HG03469 (cell line): ENCODE measurements around the gene CAMK1D.
"Not testable (repeated sequence)": the region's sequence is repeated elsewhere in the genome, so short reads cannot be mapped to it uniquely, and the experiment has no call there.

Experiments
- ATAC-seq: cut with Tn5 transposase; IDR thresholded peaks from one replicate; pipeline ENCODE4 v1.9.1; 2021; ENCODE audit warnings: mild to moderate bottlenecking, moderate library complexity, moderate number of reproducible peaks; ENCODE audit not compliant: unreplicated experiment

Gene CAMK1D

GRCh38 chr10:12423896-12424295 lies 74.5 kb downstream of the CAMK1D start:
- no peak for ATAC-seq

DNA sequence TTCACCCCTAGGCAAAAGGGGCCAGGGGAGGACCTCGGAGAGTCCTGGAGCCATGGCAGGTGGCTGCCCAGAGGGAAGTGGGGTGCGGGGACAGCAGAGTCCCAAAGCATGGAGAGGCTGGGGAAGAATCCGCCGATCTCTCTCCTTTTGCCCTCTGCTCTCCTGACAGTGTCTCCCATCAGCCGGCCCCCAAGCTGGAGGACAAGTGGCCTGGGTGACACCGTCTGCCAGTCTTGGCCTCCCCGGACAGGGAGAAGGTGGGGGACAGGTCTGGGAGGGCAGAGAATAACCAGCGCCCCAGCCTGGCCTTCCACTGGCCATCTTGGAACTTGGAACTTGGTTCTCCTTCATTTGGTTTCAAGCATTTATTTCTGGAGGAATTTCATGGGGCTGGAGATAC lies 77.9 kb downstream of the CAMK1D start:
- no peak for ATAC-seq

GRCh38 chr10:12428447-12429135 lies 79.2 kb downstream of the CAMK1D start:
- ATAC-seq = no peak

GRCh38 chr10:12430406-12430982 lies 81.1 kb downstream of the CAMK1D start:
- no peak for ATAC-seq

GRCh38 chr10:12431151-12432101 lies 82.1 kb downstream of the CAMK1D start:
- ATAC-seq = no peak

DNA sequence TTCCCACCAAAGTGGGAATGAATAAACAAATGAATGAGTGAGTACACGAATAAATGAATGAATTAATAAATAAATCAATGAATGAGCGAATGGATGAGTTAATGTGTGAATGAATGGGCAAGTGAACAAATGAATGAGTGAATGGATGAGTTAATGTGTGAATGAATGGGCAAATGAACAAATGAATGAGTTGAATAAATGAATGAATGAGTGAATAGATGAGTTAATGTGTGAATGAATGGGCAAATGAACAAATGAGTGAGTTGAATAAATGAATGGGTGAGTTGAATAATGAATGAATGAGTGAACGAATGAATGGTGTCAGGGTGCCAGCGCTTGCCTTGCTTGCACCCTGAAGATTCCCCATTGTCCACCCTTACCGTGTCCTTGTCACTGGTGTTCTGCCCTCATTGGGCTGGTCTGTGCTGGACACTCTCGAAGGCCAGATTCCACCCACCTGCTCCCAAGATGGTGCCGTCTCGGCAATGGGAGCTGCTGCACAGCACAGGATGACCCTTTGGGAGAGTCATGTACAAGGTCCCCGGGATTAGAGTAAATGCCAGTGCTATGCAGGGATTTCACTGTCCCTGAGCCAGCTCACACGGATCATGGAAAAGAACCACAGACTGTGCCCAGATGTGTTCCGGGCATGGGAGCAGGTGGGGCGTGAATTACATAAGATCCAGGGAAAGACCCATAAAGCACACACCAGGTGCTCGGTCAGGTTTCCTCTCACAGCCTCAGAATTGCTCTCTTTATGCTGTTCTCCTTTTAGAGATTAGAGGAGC lies 83.2 kb downstream of the CAMK1D start:
- ATAC-seq = no peak

DNA sequence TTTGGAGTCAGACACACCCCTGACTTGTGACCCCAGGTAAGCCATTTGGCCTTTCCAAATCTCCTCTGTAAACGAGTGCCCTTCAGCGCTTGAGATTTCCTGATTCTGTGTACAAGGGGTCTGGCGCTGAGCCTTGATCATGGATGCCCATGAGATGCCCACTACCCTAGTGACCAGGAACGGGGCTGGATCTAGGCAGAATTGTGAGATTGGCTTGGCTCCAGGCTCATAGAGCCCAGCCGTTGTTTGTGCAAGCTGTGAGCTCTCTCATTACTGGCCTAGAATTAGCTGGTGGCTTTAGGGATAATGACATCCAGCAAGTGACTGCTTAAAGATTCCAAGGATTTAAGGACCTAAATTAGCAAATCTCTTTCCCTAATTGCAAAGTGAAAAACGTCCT lies 84.9 kb downstream of the CAMK1D start:
- ATAC-seq = no peak

GRCh38 chr10:12434677-12435076 lies 85.3 kb downstream of the CAMK1D start:
- ATAC-seq = not testable (repeated sequence)

DNA sequence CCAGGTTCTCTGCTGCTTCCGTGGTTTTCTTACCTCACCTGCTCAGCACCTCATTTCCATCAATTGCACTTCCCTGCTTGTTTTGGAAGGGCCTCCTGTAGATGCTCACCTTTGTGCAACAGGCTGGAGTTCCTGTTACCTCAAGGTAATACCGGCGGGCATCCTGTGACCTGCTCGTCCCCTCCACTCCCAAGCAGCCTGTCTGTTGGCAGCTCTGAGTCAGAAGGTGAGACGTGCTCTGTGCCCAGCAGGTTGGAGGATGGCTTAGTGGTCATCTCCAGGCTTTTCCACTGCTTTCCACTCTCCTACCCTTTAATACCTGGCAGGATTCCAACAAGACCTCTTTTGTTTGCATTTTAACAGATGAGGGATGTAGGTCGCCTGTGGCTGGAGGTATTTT lies 86.0 kb downstream of the CAMK1D start:
- no peak for ATAC-seq

- no peak for ATAC-seq
These were observed 89.8 kb downstream of the CAMK1D start for GRCh38 chr10:12438919-12439692.

DNA sequence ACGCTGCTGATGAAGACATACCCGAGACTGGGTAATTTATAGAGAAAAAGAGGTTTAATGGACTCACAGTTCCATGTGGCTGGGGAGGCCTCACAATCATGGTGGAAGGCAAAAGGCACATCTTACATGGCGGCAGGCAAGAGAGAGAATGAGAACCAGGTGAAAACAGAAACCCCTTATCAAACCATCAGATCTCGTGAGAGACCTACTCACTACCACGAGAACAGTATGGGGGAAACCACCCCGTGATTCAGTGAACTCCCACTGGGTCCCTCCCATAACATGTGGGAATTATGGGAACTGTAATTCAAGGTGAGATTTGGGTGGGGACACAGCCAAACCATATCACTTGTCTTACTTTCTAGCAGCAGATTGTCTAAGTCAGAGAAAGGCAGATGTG lies 90.4 kb downstream of the CAMK1D start:
- not testable (repeated sequence) for ATAC-seq

GRCh38 chr10:12443026-12443425 lies 93.7 kb downstream of the CAMK1D start:
- ATAC-seq = no peak

GRCh38 chr10:12444981-12445700 lies 95.8 kb downstream of the CAMK1D start:
- ATAC-seq = no peak

GRCh38 chr10:12445701-12446334 lies 96.5 kb downstream of the CAMK1D start:
- no peak for ATAC-seq

DNA sequence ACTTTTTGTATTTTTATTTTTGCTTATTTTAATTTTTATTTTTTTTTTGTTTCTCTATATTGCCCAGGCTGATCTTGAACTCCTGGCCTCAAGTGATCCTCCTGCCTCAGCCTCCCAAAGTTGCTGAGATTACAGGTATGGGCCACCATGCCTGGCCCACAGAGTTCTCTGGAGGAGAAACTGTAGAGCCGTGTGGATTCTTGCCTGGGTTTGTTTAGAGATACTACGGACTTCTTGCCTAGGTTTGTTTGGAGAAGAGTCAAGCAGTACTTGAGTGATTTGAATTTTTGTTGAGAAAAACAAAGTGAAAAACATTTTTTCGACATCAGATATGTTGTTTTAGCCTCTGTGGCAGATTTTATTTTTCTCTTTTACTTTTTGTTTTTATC lies 99.0 kb downstream of the CAMK1D start:
- no peak for ATAC-seq

GRCh38 chr10:12448729-12449391 lies 99.5 kb downstream of the CAMK1D start:
- no peak for ATAC-seq

DNA sequence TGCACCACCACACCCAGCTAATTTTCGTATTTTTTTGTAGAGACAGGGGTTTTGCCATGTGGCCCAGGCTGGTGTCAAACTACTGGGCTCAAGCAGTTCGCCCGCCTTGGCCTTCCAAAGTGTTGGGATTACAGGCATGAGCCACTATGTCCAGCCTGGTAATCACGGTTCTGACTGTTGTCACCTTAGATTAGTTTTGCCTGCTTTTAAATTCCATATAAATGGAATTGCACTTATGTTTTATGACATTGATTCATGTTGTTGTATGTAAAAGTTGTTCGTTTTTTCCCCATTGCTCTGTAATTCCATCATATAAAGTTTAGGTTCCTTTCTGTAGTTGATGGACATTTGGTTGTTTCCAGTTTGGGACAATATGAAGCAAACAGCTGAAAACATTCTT lies 106.0 kb downstream of the CAMK1D start:
- no peak for ATAC-seq

DNA sequence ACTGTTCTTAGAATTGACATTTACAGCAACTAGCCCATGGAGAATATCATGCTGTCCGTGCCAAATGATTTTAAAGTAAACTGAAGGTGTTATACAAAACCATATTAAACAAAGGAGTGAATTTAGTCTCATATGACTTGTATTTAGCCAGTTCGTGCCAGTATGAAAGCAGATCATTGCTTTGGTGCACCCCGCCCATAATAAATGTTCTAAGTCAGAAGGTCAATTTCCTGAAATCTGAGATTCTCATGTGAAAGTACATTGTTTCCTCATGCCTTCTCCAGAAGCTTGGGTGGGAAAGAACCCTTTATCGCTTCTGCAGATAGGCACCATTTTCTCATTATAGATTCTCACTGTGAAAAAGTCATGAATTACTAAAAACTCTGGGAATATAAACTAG lies 106.4 kb downstream of the CAMK1D start:
- no peak for ATAC-seq

- ATAC-seq = no peak
These were observed 110.0 kb downstream of the CAMK1D start for GRCh38 chr10:12459340-12459739.
